ENCODE measurements around the gene PCCA. TPM values are rescaled to one million over a fixed set of nuclear protein-coding genes. Genes with fewer than 3 reads are reported as not detected.

Gene PCCA
- total and polyA plus RNA-seq, 3 experiments from 2014 or later, result 6.1 to 9.5 (median 6.2) TPM

- H3K36me3 ChIP-seq (ENCODE audit: insufficient read depth, low read length), result no peaks in the 10 kb centered on the region
- H3K9me3 ChIP-seq (ENCODE audit: low read length), result no peaks in the 10 kb centered on the region
- Mint-ChIP-seq H3K27ac (no peak overlapping the region), H3K4me1 (peaks cover 6 to 14% (median 8%) of the 10 kb centered on the region in 3 donors), H3K36me3 (peaks cover 1 to 39% (median 24%) of the 10 kb centered on the region in 3 donors), H3K27me3 (no peaks in the 10 kb centered on the region), H3K9me3 (no peaks in the 10 kb centered on the region), H3K4me3 (no peak overlapping the region)
- H3K27ac ChIP-seq (ENCODE audit: low read depth, low read length), result no peak overlapping the region
- POLR2A ChIA-PET, result no interaction called here
- H3K4me1 ChIP-seq (ENCODE audit: insufficient read depth, low read length), result no peaks in the 10 kb centered on the region
- CTCF ChIA-PET, result no interaction called here
- DNase-seq, result no peak
- H3K4me3 ChIP-seq (ENCODE audit: low read length), result no peak overlapping the region
- H3K27me3 ChIP-seq (ENCODE audit: insufficient read depth, low read length, poor library complexity, severe bottlenecking), result no peaks in the 10 kb centered on the region
Measured at GRCh38 chr13:100438059-100438788, 349.3 kb downstream of the PCCA start.

- no peak for DNase-seq
- Histone ChIP-seq H3K4me3 (ENCODE audit: low read length) (no peak overlapping the region), H3K9me3 (ENCODE audit: low read length) (no peaks in the 10 kb centered on the region), H3K36me3 (ENCODE audit: insufficient read depth, low read length) (no peaks in the 10 kb centered on the region), H3K27ac (ENCODE audit: low read depth, low read length) (no peak overlapping the region), H3K4me1 (ENCODE audit: insufficient read depth, low read length) (no peaks in the 10 kb centered on the region), H3K27me3 (ENCODE audit: insufficient read depth, low read length, poor library complexity, severe bottlenecking) (no peaks in the 10 kb centered on the region)
- Mint-ChIP-seq H3K4me3 (no peak overlapping the region), H3K9me3 (no peaks in the 10 kb centered on the region), H3K27ac (no peak overlapping the region), H3K36me3 (peaks cover 3 to 28% (median 24%) of the 10 kb centered on the region in 3 donors), H3K4me1 (peaks cover 0 to 3% (median 2%) of the 10 kb centered on the region in 3 donors), H3K27me3 (no peaks in the 10 kb centered on the region)
- ChIA-PET CTCF (no interaction called here), POLR2A (no interaction called here)
Measured at GRCh38 chr13:100439247-100439970, 350.5 kb downstream of the PCCA start.

- H3K27ac ChIP-seq (ENCODE audit: low read depth, low read length), result no peak overlapping the region
- H3K4me1 ChIP-seq (ENCODE audit: insufficient read depth, low read length), result no peaks in the 10 kb centered on the region
- H3K4me3 ChIP-seq (ENCODE audit: low read length), result no peak overlapping the region
- Mint-ChIP-seq H3K36me3 (peaks cover 2 to 13% (median 10%) of the 10 kb centered on the region in 3 donors), H3K4me3 (no peak overlapping the region), H3K27ac (peak overlapping the region in 1 of 8 donors; percentile 54), H3K4me1 (peaks cover 0 to 2% (median 0%) of the 10 kb centered on the region in 3 donors), H3K9me3 (no peaks in the 10 kb centered on the region), H3K27me3 (no peaks in the 10 kb centered on the region)
- H3K36me3 ChIP-seq (ENCODE audit: insufficient read depth, low read length), result no peaks in the 10 kb centered on the region
- no peaks in the 10 kb centered on the region for H3K27me3 ChIP-seq (ENCODE audit: insufficient read depth, low read length, poor library complexity, severe bottlenecking)
- H3K9me3 ChIP-seq (ENCODE audit: low read length), result no peaks in the 10 kb centered on the region
- ChIA-PET POLR2A (no interaction called here), CTCF (interaction anchor here (0.6 kb wide), 1 partner anchor 61 kb away, joined by 3 read pairs; no protein-coding TSS in a partner anchor)
- DNase-seq, result no peak
Measured at GRCh38 chr13:100440751-100441425, 352.0 kb downstream of the PCCA start.

GRCh38 chr13:100442095-100442832 is 353.4 kb downstream of the PCCA start:
- Mint-ChIP-seq H3K27ac (peak overlapping the region in 2 of 8 donors; percentile 2 to 21), H3K4me3 (no peak overlapping the region), H3K9me3 (no peaks in the 10 kb centered on the region), H3K36me3 (peaks cover 3 to 8% (median 8%) of the 10 kb centered on the region in 3 donors), H3K27me3 (no peaks in the 10 kb centered on the region), H3K4me1 (peaks cover 0 to 2% (median 0%) of the 10 kb centered on the region in 3 donors)
- ChIA-PET CTCF (no interaction called here), POLR2A (no interaction called here)
- H3K9me3 ChIP-seq (ENCODE audit: low read length), result no peaks in the 10 kb centered on the region
- no peak overlapping the region for H3K4me3 ChIP-seq (ENCODE audit: low read length)
- H3K4me1 ChIP-seq (ENCODE audit: insufficient read depth, low read length), result no peaks in the 10 kb centered on the region
- no peaks in the 10 kb centered on the region for H3K36me3 ChIP-seq (ENCODE audit: insufficient read depth, low read length)
- no peak overlapping the region for H3K27ac ChIP-seq (ENCODE audit: low read depth, low read length)
- no peak for DNase-seq
- no peaks in the 10 kb centered on the region for H3K27me3 ChIP-seq (ENCODE audit: insufficient read depth, low read length, poor library complexity, severe bottlenecking)

GRCh38 chr13:100443278-100443997 is 354.5 kb downstream of the PCCA start:
- Histone ChIP-seq H3K9me3 (ENCODE audit: low read length) (no peaks in the 10 kb centered on the region), H3K4me1 (ENCODE audit: insufficient read depth, low read length) (no peaks in the 10 kb centered on the region), H3K36me3 (ENCODE audit: insufficient read depth, low read length) (no peaks in the 10 kb centered on the region), H3K27me3 (ENCODE audit: insufficient read depth, low read length, poor library complexity, severe bottlenecking) (no peaks in the 10 kb centered on the region), H3K27ac (ENCODE audit: low read depth, low read length) (no peak overlapping the region), H3K4me3 (ENCODE audit: low read length) (no peak overlapping the region)
- CTCF ChIA-PET, result no interaction called here
- no peaks in the 10 kb centered on the region for H3K9me3 Mint-ChIP-seq
- no peak for DNase-seq
- POLR2A ChIA-PET, result no interaction called here
- no peak overlapping the region for H3K27ac Mint-ChIP-seq
- peaks cover 0 to 2% (median 0%) of the 10 kb centered on the region in 3 donors for H3K4me1 Mint-ChIP-seq
- H3K4me3 Mint-ChIP-seq, result no peak overlapping the region
- H3K27me3 Mint-ChIP-seq, result no peaks in the 10 kb centered on the region
- H3K36me3 Mint-ChIP-seq, result peaks cover 6 to 9% (median 8%) of the 10 kb centered on the region in 3 donors

- CTCF ChIA-PET, result no interaction called here
Measured at GRCh38 chr13:100443998-100444328, 355.1 kb downstream of the PCCA start.

GRCh38 chr13:100447831-100448230 is 358.9 kb downstream of the PCCA start:
- POLR2A ChIA-PET, result no interaction called here
- no peak for DNase-seq
- no peaks in the 10 kb centered on the region for H3K4me1 ChIP-seq (ENCODE audit: insufficient read depth, low read length)
- H3K9me3 ChIP-seq (ENCODE audit: low read length), result no peaks in the 10 kb centered on the region
- H3K27ac ChIP-seq (ENCODE audit: low read depth, low read length), result no peak overlapping the region
- Mint-ChIP-seq H3K4me1 (peaks cover 2 to 5% (median 4%) of the 10 kb centered on the region in 3 donors), H3K9me3 (no peaks in the 10 kb centered on the region), H3K27ac (no peak overlapping the region), H3K4me3 (no peak overlapping the region), H3K27me3 (peaks cover 0 to 1% of the 10 kb centered on the region in 2 donors), H3K36me3 (peaks cover 12 to 26% (median 14%) of the 10 kb centered on the region in 3 donors)
- CTCF ChIA-PET, result no interaction called here
- H3K36me3 ChIP-seq (ENCODE audit: insufficient read depth, low read length), result no peaks in the 10 kb centered on the region
- no peak overlapping the region for H3K4me3 ChIP-seq (ENCODE audit: low read length)
- no peaks in the 10 kb centered on the region for H3K27me3 ChIP-seq (ENCODE audit: insufficient read depth, low read length, poor library complexity, severe bottlenecking)

More at GRCh38 chr13:100443998-100444328, 355.1 kb downstream of the PCCA start:
- Histone ChIP-seq H3K4me3 (ENCODE audit: low read length) (no peak overlapping the region), H3K4me1 (ENCODE audit: insufficient read depth, low read length) (no peaks in the 10 kb centered on the region), H3K9me3 (ENCODE audit: low read length) (no peaks in the 10 kb centered on the region), H3K36me3 (ENCODE audit: insufficient read depth, low read length) (no peaks in the 10 kb centered on the region), H3K27me3 (ENCODE audit: insufficient read depth, low read length, poor library complexity, severe bottlenecking) (no peaks in the 10 kb centered on the region), H3K27ac (ENCODE audit: low read depth, low read length) (no peak overlapping the region)
- POLR2A ChIA-PET, result no interaction called here
- H3K27me3 Mint-ChIP-seq, result no peaks in the 10 kb centered on the region
- no peak for DNase-seq
- H3K4me1 Mint-ChIP-seq, result peaks cover 0 to 2% (median 0%) of the 10 kb centered on the region in 3 donors
- H3K27ac Mint-ChIP-seq, result no peak overlapping the region
- H3K9me3 Mint-ChIP-seq, result no peaks in the 10 kb centered on the region
- H3K36me3 Mint-ChIP-seq, result peaks cover 7 to 13% (median 9%) of the 10 kb centered on the region in 3 donors
- H3K4me3 Mint-ChIP-seq, result no peak overlapping the region
